ENCODE results near the gene CDX1. TPM values are rescaled to one million over a fixed set of nuclear protein-coding genes. Genes with fewer than 3 reads are reported as not detected.
A peak's percentile ranks its signal among the peaks of the same experiment; 100 is the strongest.

CDX1 gene
- total RNA-seq, 1 donor from 2014 or later, result 0.31 TPM

- DNase-seq, result peak; percentile 78
Measured at GRCh38 chr5:150146862-150147601, 19.5 kb upstream of the CDX1 start.

- no peak for DNase-seq
Measured at GRCh38 chr5:150147670-150148069, 18.9 kb upstream of the CDX1 start.

- DNase-seq, result no peak
Measured at GRCh38 chr5:150148117-150148927, 18.3 kb upstream of the CDX1 start.

- DNase-seq, result no peak
Measured at GRCh38 chr5:150149618-150150017, 17.0 kb upstream of the CDX1 start.

- no peak for DNase-seq
Measured at GRCh38 chr5:150152636-150153462, 13.7 kb upstream of the CDX1 start.

GRCh38 chr5:150153483-150153882, 13.1 kb upstream of the CDX1 start:
- DNase-seq, result no peak

- no peak for DNase-seq
Measured at GRCh38 chr5:150153957-150154617, 12.5 kb upstream of the CDX1 start.

GRCh38 chr5:150154618-150155128, 11.9 kb upstream of the CDX1 start:
- DNase-seq, result no peak

GRCh38 chr5:150155258-150156026, 11.1 kb upstream of the CDX1 start, which contains the start of gene PDGFRB:
Gene PDGFRB, minus strand, starts transcription at chr5:150155845. Its CDS starts 18,798 bp downstream, at chr5:150137047.
- peak; percentile 91 for DNase-seq

GRCh38 chr5:150156027-150156368, 10.6 kb upstream of the CDX1 start:
- no peak for DNase-seq

- DNase-seq, result no peak
Measured at GRCh38 chr5:150156540-150156939, 10.0 kb upstream of the CDX1 start.

GRCh38 chr5:150157168-150157567, 9.4 kb upstream of the CDX1 start:
- no peak for DNase-seq

GRCh38 chr5:150158170-150158949, 8.2 kb upstream of the CDX1 start:
- no peak for DNase-seq

- DNase-seq, result no peak
Measured at GRCh38 chr5:150159031-150159430, 7.5 kb upstream of the CDX1 start.

GRCh38 chr5:150159741-150160179, 6.8 kb upstream of the CDX1 start:
- no peak for DNase-seq

GRCh38 chr5:150160448-150161081, 6.0 kb upstream of the CDX1 start:
- DNase-seq, result no peak

- DNase-seq, result peak; percentile 82
Measured at GRCh38 chr5:150161242-150162141, 5.1 kb upstream of the CDX1 start.

GRCh38 chr5:150162142-150162513, 4.5 kb upstream of the CDX1 start:
- DNase-seq, result no peak

GRCh38 chr5:150163035-150163434, 3.5 kb upstream of the CDX1 start:
- no peak for DNase-seq
